H1 (cell line): ENCODE results near the gene DET1. TPM values are rescaled to one million over a fixed set of nuclear protein-coding genes. Genes with fewer than 3 reads are reported as not detected.

Source experiments
- CBX8 ChIP-seq: fragments of 300-800, 300-1000 bp; sonication (generic); IDR thresholded peaks from 2 replicates; pipeline ENCODE4 v1.7.1; 2016; ENCODE audit warnings: low read depth, low read length, borderline replicate concordance
- CHD1 ChIP-seq: IDR thresholded peaks from 2 replicates; pipeline ENCODE4 v1.6.1; 2012; ENCODE audit warnings: low read depth, low read length, improper control_type of control experiment
- CHD2 ChIP-seq: IDR thresholded peaks from 2 replicates; pipeline ENCODE4 v1.6.1; 2012; ENCODE audit warnings: low read length, improper control_type of control experiment
- CREB1 ChIP-seq: IDR thresholded peaks from 2 replicates; pipeline ENCODE4 v1.6.1; 2012; ENCODE audit warnings: inconsistent platforms
- CTBP2 ChIP-seq: IDR thresholded peaks from 2 replicates; pipeline ENCODE4 v1.7.0; 2011; ENCODE audit warnings: borderline replicate concordance, mild to moderate bottlenecking, moderate library complexity, mixed read lengths, low read length; ENCODE audit not compliant: insufficient read depth, insufficient read length
- JUN ChIP-seq: IDR thresholded peaks from 2 replicates; pipeline ENCODE4 v1.6.1; 2011; ENCODE audit warnings: low read depth, mild to moderate bottlenecking, improper control_type of control experiment, low read length
- KDM1A ChIP-seq: fragments of 200-600, 300-600 bp; sonication (generic); IDR thresholded peaks from 2 replicates; pipeline ENCODE4 v1.7.1; 2016; ENCODE audit warnings: mild to moderate bottlenecking, low read length, borderline replicate concordance
- KDM4A ChIP-seq: IDR thresholded peaks from one replicate; pipeline ENCODE4 v1.7.1; 2012; ENCODE audit warnings: low read depth, mild to moderate bottlenecking, moderate library complexity, low read length, inconsistent platforms; ENCODE audit not compliant: severe bottlenecking
- SAP30 ChIP-seq: fragments of 300-600 bp; sonication (generic); IDR thresholded peaks from 2 replicates; pipeline ENCODE4 v1.7.1; 2012; ENCODE audit warnings: low read length, moderate library complexity, mild to moderate bottlenecking, inconsistent platforms; ENCODE audit not compliant: insufficient read depth, insufficient replicate concordance
- SIRT6 ChIP-seq: IDR thresholded peaks from one replicate; pipeline ENCODE4 v1.7.1; 2012; ENCODE audit warnings: low read length, inconsistent platforms
- SRF ChIP-seq: IDR thresholded peaks from 2 replicates; pipeline ENCODE4 v1.6.1; 2011; ENCODE audit warnings: mild to moderate bottlenecking, low read depth, low read length, moderate library complexity
- TBP ChIP-seq: IDR thresholded peaks from 2 replicates; pipeline ENCODE4 v1.6.1; 2011; ENCODE audit warnings: low read depth, low read length, improper control_type of control experiment
- TCF12 ChIP-seq: IDR thresholded peaks from 2 replicates; pipeline ENCODE4 v1.6.1; 2011; ENCODE audit warnings: low read depth, mild to moderate bottlenecking, low read length
- YY1 ChIP-seq: IDR thresholded peaks from 2 replicates; pipeline ENCODE4 v1.6.1; 2011; ENCODE audit warnings: low read depth, mild to moderate bottlenecking, low read length
- polyA plus RNA-seq, 7 experiments: library from polyadenylated mRNA; depleted of rRNA in 3 of 7; stranded (reverse) in 5 of 7; unstranded in 2 of 7; fragments of >200 nt in 5 of 7; fragments of 200-250 nt in 2 of 7; gene quantifications; 1 replicate in 5 of 7; 2 replicates in 1 of 7; 4 replicates in 1 of 7; pipeline versions ENCODE4 v1.2.1 to v1.2.3, GENCODE V29; 2011 to 2013; ENCODE audit warnings: missing spikeins in 2 of 7, mixed read lengths in 2 of 7
- total RNA-seq: library from RNA; stranded (reverse); fragmentation: NEBNext Ultra II Directional; extraction: Animal tissue kit (Norgen Biotek cat#: 25700); gene quantifications from 2 replicates; pipeline ENCODE4 v1.2.1, GENCODE V29; 2021
- TF ChIP-seq, protein P1 (sequence below): IDR thresholded peaks from 2 replicates; pipeline ENCODE4 v1.6.1; 2011; ENCODE audit warnings: low read length, improper control_type of control experiment
- TF ChIP-seq, protein P2 (sequence below), 3 experiments: IDR thresholded peaks; 1 replicate in 2 of 3; 2 replicates in 1 of 3; pipeline versions ENCODE4 v1.5.1 to v1.6.1; 2011; ENCODE audit warnings: low read length in 3 of 3, mild to moderate bottlenecking in 3 of 3, inconsistent platforms in 2 of 3, low read depth in 1 of 3, moderate library complexity in 1 of 3; ENCODE audit not compliant: insufficient read depth in 1 of 3; ENCODE audit errors: control extremely low read depth in 1 of 3
- TF ChIP-seq, protein P3 (sequence below): IDR thresholded peaks from 2 replicates; pipeline ENCODE4 v1.6.1; 2011; ENCODE audit warnings: low read depth, mild to moderate bottlenecking, low read length; ENCODE audit not compliant: insufficient read depth
- TF ChIP-seq, protein P4 (sequence below): IDR thresholded peaks from 2 replicates; pipeline ENCODE4 v1.6.1; 2012; ENCODE audit warnings: inconsistent platforms
- TF ChIP-seq, protein P5 (sequence below): IDR thresholded peaks from 2 replicates; pipeline ENCODE4 v1.6.1; 2012; ENCODE audit warnings: inconsistent platforms

The DET1 gene
- total and polyA plus RNA-seq, 2 of the 8 experiments (the other 6 are each of a cell fraction or from before 2014, with no cell fraction given): 5.4 to 8.5 TPM

DNA sequence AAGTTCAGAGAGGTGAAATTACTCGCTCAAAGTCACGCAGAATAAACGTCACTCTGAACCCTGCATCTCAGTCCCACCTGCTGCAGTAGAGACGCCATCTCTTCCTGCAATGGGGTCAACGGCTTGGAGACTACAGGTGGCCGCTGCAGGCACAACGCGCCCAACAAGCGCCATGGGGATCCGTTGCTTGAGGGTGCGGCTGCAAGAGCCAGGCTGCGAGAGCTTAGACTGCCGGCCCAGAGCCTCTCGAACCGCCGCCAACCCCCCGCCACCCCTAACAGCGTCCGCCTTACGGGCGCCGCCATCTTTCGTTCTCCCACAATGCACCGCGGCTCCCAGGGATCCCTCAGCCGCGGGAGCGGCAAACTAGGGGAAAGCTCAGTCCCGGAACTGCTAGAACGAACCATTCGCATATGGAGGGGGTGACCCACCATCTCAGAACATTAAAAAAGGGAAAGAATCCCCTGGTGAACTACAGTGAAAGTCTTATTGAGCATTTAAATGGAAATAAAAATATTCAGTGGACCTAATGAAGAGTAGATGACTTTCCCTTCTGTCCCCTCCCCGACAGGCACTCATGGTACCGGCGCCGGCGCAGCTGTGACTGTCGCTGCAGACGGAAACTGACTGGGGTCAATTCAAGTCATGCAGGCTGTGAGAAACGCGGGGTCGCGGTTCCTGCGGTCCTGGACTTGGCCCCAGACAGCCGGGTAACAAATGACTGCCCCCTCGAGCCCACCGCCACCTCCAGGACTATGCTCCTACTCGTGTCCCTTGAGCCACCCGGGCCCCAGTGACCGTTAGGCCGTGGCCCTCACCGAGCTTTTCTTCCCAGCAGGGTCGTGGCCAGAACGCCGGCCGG is 79.2 kb downstream of the DET1 start, which contains the start of the genes MRPL46 and MRPS11 (continued):
- TF ChIP-seq, protein P1, sequence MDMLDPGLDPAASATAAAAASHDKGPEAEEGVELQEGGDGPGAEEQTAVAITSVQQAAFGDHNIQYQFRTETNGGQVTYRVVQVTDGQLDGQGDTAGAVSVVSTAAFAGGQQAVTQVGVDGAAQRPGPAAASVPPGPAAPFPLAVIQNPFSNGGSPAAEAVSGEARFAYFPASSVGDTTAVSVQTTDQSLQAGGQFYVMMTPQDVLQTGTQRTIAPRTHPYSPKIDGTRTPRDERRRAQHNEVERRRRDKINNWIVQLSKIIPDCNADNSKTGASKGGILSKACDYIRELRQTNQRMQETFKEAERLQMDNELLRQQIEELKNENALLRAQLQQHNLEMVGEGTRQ: no peak
- TF ChIP-seq, protein P2, sequence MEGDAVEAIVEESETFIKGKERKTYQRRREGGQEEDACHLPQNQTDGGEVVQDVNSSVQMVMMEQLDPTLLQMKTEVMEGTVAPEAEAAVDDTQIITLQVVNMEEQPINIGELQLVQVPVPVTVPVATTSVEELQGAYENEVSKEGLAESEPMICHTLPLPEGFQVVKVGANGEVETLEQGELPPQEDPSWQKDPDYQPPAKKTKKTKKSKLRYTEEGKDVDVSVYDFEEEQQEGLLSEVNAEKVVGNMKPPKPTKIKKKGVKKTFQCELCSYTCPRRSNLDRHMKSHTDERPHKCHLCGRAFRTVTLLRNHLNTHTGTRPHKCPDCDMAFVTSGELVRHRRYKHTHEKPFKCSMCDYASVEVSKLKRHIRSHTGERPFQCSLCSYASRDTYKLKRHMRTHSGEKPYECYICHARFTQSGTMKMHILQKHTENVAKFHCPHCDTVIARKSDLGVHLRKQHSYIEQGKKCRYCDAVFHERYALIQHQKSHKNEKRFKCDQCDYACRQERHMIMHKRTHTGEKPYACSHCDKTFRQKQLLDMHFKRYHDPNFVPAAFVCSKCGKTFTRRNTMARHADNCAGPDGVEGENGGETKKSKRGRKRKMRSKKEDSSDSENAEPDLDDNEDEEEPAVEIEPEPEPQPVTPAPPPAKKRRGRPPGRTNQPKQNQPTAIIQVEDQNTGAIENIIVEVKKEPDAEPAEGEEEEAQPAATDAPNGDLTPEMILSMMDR (IDR thresholded peaks at IDR 0.05; ENCODE audit: control extremely low read depth in 1 of 3, insufficient read depth in 1 of 3, low read depth in 1 of 3, low read length in 3 of 3): no peak
- TF ChIP-seq, protein P3, sequence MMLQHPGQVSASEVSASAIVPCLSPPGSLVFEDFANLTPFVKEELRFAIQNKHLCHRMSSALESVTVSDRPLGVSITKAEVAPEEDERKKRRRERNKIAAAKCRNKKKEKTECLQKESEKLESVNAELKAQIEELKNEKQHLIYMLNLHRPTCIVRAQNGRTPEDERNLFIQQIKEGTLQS: no peak
- peak; percentile 89 for TF ChIP-seq KDM4A
- peak; percentile 85 for TF ChIP-seq CREB1
- no peak for TF ChIP-seq KDM1A
- TF ChIP-seq, protein P4, sequence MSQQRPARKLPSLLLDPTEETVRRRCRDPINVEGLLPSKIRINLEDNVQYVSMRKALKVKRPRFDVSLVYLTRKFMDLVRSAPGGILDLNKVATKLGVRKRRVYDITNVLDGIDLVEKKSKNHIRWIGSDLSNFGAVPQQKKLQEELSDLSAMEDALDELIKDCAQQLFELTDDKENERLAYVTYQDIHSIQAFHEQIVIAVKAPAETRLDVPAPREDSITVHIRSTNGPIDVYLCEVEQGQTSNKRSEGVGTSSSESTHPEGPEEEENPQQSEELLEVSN: peak; percentile 52; the same call in 1 of the 2 replicates
- no peak for TF ChIP-seq CHD2
- peak; percentile 65 for TF ChIP-seq SAP30
- no peak for TF ChIP-seq SIRT6
- peak; percentile 97 for TF ChIP-seq CHD1
- TF ChIP-seq JUN: no peak
- peak; percentile 78; the same call in 1 of the 2 replicates for TF ChIP-seq TCF12
- TF ChIP-seq YY1: peak; percentile 99
- no peak for TF ChIP-seq CBX8
- TF ChIP-seq CTBP2: no peak
- TF ChIP-seq, protein P5, sequence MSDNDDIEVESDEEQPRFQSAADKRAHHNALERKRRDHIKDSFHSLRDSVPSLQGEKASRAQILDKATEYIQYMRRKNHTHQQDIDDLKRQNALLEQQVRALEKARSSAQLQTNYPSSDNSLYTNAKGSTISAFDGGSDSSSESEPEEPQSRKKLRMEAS: peak; percentile 53
- peak; percentile 86 for TF ChIP-seq TBP
- TF ChIP-seq SRF: no peak
